ENCODE measurements around the gene HDAC4.
A peak's percentile ranks its signal among the peaks of the same experiment; 100 is the strongest.

HDAC4 gene

DNA sequence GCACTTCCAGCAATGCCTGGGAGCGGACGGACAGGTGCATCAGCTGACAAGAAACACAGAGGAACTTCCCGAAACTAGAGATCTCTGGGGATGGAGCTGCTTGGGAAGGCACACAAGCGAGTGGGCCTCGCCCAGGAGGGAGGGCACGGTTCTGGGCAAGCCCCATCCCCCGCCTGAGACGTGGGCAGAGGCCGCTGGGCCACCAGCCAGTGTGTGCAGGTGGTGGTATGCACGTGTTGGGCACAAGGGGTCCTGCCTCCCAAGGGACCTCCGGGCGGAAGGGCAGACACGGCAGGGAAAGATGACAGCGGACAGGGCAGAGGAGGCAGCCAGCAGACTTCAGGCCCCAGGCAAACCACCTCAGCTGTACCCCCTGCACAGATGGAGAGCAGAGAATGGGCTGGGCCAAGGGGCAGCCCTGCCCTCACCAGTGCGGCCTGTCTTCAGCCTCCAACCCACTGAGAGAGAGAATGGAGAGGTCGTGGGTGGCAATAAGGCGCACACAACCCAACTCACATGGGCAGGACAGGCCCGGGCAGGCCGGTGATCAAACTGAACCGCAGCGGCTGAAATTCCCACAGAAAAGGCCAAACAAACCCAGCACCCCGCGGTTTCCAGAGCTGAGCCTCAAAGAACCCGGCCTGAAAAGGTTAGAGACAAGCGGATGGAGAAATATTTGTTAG is 51.2 kb downstream of the HDAC4 start:
- DNase-seq (ENCODE audit: low read depth in 2 of 2): no peak

DNA sequence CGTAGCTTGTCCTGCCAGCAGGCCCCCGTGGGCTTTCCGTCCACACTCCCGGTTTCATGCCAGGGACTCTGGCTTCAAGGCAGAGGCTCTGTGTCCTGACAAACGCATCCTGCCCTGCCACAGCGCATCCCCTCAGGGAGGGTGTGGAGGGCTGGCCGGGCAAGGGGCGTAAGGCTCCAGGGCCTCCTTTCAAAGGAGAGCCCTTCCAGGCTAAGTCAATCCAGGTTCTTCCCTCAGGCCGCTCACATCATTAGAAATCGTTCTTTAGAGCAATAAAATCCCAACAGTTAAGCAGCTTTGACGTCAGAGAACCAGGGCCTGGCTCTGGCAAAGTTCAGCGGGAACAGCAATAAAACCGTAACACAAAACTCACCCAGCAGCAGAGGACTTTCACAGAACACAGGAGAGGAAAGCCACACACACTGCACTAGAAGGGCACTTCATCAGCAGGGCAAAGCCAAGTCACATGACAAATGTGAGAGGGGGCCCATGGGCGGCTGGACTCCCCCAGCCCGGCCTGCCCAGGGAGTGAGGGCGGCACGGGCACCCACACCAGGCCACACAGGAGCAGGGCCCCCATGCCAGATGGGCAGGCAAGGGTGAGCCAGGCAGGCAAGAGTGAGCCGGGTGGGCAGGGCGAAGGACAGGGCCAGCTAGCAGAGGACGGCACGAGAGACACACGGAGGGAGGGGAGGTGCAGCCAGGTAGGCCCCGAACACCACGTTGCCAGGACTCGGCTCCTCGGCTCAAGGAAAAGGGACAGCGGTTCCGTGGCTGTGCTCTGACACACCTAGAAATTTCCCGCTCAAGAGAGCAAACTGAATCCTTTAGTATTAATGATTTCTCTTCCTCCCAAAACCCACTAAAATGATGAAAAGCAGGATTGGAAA is 52.0 kb downstream of the HDAC4 start:
- DNase-seq (ENCODE audit: low read depth in 2 of 2): no peak

DNA sequence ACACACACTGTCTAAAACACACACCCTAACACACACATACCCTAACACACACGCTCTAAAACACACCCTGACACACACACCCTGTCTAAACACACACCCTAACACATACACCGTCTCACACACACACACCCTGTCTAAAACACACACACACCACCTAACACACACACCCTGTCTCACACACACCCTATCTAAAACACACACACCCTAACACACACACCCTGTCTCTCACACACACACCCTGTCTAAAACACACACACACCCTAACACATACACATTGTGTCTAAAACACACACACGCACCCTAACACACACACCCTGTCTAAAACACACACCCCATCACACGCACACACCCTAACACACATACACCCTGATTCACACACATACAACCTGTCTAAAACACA is 54.1 kb downstream of the HDAC4 start:
- no peak for DNase-seq (ENCODE audit: low read depth in 2 of 2)

DNA sequence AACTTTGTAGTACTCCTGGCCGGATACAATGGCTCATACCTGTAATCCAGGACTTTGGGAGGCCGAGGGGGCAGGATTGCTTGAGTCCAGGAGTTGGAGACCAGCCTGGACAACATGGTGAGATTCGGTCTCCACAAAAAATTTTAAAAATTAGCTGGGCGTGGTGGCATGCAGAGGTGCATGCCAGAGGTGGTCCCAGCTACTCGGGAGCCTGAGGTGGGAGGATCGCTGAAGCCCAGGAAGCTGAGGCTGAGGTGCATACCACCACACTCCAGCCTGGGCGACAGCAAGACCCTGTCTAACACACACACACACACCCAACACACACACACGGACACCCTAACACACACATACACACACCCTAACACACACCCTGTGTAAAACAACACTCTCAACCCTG is 55.6 kb downstream of the HDAC4 start:
- no peak for DNase-seq (ENCODE audit: low read depth in 2 of 2)

DNA sequence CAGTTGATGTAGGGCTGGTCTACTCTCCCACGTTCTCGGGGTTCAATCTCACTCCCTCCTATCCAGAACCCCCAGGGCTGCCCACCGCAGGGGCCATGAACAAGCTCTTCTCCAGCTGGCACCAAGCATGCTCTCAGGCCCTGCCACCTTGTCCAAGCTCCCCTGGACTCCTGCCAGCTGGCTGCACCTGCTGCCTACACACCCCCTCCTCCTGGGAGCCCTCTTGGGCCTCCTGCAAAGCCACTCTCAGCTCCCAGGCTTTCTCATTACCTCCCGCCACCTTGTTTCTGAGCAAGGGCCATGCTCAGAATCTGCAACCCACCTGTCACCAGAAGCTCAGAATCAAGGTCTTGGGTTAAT is 56.0 kb downstream of the HDAC4 start:
- DNase-seq (ENCODE audit: low read depth in 2 of 2): no peak

DNA sequence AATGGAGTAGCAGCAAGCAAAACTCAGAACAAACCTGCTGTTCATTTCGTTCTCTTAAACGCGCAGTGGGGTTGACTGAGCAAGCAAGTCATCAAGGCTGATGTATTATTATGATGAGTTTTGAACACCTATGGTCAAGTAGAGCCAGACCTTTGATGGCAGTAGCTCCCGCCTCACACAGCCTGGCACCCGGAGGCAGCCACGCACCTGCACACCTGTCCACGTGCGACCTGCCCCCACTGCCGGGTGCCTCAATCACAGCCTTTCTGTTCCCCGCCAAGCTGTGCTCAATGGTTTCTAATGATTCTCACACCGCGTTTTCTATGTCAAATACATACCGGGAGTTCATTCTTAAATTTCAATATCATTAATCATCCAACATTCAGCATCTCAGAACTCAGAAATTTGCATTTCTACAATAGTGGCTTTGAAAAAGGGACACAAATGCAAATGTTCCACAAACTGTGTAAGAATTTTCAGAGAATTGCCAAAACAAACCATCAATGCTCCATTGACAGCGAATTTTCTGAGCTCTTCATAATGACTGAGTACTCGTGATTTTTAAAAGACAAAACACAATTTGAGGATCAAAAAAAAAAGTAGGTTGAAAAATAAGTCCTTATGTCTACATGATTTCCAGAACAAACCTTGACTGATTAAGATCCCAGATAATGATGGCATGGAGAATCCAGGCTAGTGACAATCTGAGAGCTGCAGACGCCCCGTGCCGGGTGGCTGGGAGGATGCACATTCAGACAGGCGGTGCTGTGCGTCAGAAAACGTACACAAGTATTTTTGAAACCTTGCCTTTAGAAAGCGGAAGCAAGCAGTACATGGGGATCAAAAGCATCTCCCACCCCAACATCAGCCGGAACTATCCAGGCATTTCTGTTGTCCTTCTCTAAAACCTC is 56.6 kb downstream of the HDAC4 start:
- no peak for DNase-seq (ENCODE audit: low read depth in 2 of 2)

DNA sequence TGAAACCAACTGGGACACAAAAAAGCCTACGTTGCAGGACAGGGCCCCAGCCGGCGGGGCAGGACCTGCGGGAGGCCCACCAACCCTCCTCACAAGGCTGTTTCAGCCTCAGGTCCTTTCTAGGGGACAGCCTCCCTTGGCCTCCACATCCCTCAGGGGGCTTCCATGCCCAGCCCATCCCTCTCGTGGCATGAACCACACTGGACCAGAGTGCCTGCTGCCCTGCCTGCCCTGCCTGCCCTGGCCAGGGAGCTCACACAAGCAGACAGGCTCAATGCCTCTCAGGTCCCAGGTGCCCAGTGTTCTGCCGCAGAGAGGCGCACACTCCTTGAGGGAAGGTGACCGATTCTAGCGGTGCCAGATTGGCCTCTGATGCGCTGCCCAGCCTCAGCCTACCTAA is 57.4 kb downstream of the HDAC4 start:
- DNase-seq (ENCODE audit: low read depth in 2 of 2): no peak

DNA sequence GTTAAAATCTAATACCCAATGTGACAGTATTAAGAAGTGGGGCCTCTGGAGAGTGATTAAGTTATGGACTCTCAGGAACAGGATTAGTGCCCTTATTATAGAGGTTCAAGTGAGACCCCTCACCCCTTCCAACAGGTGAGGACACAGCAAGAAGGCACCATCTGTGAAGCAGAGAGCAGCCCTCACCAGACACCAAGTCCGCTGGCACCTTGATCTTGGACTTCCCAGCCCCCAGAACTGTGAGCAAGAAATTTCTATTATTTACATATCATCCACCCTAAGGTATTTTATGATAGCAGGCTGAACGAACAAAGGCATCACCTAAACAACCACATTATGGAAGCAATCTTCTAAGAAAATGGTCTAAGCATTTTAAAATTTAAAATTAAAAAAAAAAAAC is 59.0 kb downstream of the HDAC4 start:
- no peak for DNase-seq (ENCODE audit: low read depth in 2 of 2)

DNA sequence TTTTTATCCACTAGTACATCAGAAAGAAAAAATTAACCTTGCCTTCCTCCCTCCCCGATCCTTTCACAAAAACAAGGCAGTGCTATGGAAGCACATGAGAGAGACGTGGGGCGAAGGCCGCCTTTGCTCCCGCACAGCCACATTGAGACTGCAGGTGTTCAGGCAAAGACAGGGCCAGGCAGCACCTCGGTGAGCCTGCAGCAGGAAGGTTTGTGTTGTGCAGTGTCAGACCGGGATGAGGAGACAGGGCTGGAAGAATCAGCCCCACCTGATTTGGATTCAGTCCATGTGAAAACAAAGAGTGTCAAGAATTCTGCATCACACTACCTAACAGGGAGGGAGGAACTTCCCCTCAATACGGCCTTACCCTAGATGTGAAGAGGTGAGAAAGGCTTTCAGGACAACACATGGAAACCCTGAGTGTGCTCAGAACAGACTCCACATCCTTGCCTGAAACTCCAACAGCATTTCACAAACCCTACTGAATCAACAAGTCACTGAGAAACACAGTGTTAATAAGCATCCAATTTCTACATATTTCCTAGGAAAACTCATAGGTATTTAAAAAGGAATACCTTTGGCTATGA is 59.6 kb downstream of the HDAC4 start:
- no peak for DNase-seq (ENCODE audit: low read depth in 2 of 2)

DNA sequence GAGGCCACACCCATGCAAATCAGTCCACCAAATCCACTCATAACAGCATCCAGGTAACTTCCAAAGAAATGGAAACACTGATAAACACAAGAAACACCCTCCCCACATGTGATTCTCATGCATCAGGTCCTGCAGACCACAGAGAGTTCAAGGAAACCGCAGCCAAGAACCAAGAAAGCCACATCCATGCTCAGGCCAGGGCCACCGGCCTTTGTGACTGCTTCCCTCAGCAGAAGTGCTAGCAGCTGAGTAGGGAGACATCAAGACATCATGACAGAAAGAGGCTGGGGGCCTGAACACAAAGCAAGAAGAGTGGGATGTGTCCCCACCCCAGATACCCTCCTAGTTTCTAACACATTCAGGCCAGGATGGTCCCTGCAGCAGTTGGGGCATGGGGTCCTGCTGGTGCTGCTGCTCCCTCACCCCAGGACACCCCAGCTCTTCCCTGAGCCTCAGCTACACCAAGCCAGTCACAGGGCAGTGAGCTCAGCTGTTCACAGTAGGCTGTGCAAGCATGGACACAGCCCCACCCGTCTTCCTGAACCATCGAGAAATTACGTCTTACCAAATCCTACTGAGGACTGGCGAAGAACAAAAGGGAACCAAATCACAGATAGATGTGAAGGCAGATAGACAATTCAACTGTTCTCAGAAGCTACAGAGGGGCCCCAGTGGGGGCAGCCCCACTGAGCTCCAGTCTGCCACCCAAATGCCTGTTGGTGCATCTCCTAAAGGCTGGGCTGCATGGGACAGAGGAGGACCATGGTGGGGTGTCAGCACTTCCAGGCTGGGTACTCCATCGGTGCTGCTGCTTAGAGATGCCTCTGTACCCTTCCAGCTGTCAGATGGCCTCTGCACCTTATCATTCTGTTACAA is 60.9 kb downstream of the HDAC4 start:
- no peak for DNase-seq (ENCODE audit: low read depth in 2 of 2)

DNA sequence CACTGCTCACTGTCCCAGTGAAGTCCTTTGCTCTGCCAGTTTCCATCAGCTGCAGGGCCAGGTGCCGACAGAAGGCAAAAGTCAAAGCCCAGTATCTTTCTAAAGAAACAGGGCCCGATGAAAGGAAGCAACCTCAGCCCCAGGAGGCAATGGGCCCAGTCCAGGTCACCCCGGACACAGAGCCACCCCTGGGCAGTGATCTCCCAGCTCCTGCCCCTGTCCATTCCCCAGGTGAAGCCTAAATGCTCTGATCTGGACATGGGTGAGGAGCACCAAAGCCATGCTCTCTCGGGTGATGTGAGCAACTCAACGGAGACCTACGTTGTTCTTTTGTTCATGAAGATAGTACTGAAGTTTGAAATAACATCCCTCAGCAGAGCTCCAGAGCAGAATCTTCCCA is 61.6 kb downstream of the HDAC4 start:
- no peak for DNase-seq (ENCODE audit: low read depth in 2 of 2)

DNA sequence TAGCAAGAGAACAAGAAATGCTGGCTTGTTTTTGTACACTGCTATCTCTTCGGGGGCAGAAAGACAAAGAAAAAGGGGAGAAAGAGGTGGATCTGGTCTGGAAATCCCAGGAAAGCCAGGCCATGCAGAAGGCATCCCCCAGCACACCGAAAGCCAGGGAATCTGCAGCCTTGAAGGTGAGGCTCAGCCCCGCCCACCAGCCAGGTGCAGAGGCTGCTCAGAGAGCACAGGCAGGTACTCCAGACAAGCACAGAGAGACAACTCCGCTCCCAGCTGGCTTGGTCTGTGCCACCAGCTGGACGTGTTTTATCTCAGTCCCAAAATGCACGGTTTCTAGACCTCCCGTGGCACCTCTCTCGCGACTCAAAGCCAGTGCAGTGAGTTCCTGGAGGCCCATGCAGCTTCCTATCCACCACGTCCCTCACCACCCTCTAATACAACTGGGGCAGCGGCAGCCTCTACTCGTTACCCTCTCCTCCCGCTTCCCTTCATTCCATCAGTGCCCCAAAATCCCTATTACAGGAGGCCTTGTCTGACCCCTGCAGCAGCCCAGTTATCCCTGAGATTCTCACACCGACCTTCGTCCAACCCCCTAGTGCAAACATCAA is 62.8 kb downstream of the HDAC4 start:
- DNase-seq (ENCODE audit: low read depth in 2 of 2): no peak

DNA sequence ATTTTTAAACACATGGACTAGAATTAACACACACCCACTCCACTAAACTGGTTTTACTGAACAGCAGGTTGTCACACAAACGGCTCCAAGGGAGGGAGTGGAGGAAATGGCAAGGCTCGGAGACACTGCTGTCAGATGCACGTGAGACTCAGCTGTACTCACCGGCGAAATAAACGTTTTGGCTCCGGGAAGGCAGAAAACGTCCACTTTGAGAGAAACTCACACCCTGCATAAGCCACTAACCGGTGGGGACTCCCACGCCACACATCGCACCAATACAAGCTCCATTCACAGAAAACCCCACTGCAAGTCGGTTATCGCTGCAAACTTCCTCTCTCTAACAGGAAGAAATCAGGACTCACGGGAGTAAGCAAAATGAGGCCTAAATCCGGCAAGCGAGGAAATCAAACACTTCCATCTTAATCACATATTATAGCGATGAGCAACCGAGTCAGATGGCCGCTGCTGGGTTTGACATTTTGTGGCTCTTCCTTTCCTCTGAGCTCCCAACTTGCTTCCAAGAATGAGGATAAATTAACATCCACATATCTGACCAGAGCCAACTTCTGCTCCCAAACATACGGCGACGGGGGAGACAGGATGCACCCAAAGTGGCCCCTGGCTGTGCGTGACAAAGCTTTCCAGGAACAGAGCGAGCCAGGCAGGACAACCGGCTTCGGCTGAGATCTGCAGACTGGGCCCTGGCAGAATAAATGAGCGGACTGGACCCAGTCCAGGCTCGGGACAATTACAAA is 63.5 kb downstream of the HDAC4 start:
- DNase-seq (ENCODE audit: low read depth in 2 of 2): no peak

DNA sequence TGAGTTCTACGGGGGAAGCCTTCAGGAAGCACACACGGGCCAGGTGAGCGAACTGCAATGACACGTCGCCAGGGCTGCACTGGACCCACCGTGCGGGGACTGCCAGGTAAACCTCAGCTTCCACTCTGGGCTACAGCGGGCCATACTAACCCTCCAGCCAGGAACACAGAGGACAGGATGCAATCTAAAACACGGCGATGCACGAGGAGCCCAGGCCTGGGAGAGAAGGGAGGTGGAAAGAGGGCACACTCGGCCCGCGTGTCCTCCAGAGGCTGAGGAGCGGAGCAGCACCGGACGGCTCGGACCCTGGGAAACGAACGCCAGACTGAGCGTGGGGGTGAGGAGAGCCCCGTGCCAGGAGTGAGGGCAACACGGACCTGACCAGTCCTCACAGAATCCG is 69.3 kb downstream of the HDAC4 start:
- no peak for DNase-seq (ENCODE audit: low read depth in 2 of 2)

DNA sequence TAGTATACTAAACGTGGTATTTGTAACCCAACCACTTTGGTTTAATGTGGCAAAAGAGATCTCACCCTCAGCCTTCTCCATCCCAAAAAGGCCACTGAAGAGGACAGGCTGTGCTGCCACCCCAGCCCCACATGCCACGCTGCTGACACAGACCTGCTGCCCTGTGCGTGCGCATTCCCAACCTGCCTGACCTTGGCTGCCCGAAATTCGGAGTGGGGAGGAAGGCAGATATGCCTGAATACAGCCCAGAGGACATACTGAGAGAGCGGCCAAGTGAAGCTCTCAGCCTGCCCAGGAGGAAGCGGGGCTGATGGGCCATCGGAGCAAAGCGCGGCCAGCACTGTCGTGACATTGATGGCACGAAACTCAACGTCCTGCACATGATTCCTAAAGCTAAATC is 70.0 kb downstream of the HDAC4 start:
- no peak for DNase-seq (ENCODE audit: low read depth in 2 of 2)

DNA sequence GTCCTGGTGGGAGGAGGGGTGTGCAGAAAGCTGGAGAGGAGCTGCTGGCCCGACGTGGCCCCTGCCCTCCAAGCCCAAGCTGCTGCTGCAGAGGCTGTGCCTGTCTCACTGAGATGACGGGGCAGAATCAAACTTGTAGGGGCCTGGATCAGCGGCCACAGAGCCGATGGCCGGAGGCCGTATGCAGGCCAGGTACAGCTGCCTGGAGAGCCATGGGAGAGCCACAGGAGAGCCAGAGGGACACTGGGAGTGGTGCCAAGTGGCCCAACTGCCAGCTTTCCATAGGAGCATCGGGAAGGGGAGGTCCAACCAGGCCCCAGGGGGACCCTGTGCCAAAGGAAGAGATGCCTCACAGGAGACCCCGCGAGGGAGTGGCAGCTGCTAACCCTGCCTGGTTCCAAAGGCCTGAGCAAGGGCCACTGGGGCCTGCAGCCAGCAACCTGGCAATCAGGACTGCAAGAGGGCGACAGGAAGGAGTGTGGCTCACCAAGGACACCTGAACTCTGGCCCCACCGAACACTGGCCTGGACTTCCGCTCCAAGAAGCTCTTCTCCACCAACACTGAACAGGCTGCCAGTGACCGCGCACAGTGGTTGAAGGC is 70.7 kb downstream of the HDAC4 start:
- no peak for DNase-seq (ENCODE audit: low read depth in 2 of 2)

DNA sequence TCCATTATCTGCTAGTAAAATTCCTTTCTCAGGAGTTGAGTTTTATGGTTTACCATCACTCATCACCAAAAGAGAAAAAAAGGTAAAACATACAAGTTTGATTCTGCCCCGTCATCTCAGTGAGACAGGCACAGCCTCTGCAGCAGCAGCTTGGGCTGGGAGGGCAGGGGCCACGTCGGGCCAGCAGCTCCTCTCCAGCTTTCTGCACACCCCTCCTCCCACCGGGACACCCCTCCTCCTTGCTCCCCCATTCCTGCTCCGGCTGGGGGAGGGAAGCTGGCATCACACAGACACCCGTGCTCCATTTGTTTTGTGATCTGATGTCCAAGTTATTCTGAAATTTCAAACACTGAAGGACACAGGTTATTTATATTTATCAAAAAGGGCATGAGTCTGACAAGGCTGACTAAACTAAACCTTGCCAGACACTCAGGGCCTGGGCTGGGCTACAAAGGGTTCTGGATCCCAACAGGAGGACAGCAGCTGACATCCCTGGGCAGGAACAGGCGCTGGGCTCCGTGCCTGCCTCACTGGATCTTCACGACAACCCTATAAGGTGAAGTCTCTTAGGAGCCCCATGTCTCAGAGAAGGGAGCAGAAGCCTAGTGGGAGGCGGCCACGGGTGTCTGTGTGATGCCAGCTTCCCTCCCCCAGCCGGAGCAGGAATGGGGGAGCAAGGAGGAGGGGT is 71.4 kb downstream of the HDAC4 start:
- no peak for DNase-seq (ENCODE audit: low read depth in 2 of 2)

DNA sequence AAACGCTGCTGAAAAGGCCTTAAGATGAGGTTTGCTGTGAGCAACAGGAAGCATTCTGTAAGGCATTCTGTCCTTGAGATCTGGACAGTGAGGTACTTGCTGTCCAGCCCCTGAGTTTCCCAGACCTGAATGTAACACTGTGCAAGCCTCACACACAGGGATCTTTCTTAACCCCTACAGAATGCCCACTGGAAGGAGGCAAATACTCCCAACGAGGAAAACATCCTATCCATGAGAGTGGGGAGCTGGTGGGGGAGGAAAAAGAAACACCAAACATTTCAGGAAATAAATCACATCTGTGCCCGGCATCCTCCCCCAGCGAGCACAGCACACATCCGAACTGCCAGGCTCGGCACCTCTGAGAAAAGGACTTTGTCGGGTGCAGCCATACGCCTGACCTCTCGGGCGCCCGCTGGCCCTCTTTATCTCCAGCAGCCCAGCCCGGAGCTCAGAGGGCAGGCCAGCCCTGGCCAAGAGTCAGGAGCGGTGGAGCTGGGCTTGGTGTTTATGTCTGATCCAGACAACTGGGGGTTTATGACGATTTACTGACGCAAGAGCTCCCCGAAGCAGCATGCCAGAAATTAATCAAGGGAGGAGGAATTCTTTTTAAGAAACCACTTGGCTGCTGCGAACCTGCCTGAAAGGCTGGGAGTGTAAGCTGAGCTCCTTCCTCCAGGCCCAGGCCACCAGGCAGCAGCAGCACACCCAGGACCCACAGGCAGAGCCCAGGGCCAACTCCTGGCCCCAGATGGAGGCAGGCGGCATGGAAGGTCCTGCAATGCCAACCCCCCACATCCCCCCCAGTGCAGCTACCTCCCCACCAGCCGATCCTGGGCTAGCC is 72.2 kb downstream of the HDAC4 start:
- peak; percentile 86 to 89 for DNase-seq (ENCODE audit: low read depth in 2 of 2)

Data from fibroblast of skin of left quadriceps (primary cell).